Right lobe of liver (tissue), 4 donors: ENCODE results near the gene ADCY3.
A peak's percentile ranks its signal among the peaks of the same experiment; 100 is the strongest.

Experiments used
- POLR2A ChIP-seq: fragments of 450-650 bp; IDR thresholded peaks from one replicate; pipeline ENCODE4 v1.6.1; 2017; ENCODE audit warnings: antibody characterized with exemption, mild to moderate bottlenecking
- TF ChIP-seq, protein P1 (sequence below), 4 donors: fragments of 200-600 bp in 3 of 4; fragments of 450-650 bp in 1 of 4; IDR thresholded peaks; one replicate each; pipeline versions ENCODE4 v1.5.1 to v1.8.0; 2016 to 2022; ENCODE audit warnings: antibody characterized with exemption in 4 of 4, mild to moderate bottlenecking in 2 of 4
- donor health status: DM: no; HTN: no; CAD: no.
- donor health status: DM: no; HTN: no; CAD: no.
- donor health status: DM: no; HTN: yes; CAD: no.

GRCh38 chr2:24827321-24828237 lies 92.5 kb downstream of the ADCY3 start:
- TF ChIP-seq, protein P1, sequence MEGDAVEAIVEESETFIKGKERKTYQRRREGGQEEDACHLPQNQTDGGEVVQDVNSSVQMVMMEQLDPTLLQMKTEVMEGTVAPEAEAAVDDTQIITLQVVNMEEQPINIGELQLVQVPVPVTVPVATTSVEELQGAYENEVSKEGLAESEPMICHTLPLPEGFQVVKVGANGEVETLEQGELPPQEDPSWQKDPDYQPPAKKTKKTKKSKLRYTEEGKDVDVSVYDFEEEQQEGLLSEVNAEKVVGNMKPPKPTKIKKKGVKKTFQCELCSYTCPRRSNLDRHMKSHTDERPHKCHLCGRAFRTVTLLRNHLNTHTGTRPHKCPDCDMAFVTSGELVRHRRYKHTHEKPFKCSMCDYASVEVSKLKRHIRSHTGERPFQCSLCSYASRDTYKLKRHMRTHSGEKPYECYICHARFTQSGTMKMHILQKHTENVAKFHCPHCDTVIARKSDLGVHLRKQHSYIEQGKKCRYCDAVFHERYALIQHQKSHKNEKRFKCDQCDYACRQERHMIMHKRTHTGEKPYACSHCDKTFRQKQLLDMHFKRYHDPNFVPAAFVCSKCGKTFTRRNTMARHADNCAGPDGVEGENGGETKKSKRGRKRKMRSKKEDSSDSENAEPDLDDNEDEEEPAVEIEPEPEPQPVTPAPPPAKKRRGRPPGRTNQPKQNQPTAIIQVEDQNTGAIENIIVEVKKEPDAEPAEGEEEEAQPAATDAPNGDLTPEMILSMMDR (IDR thresholded peaks at IDR 0.05), result peak; percentile 85 to 95 (median 92)
- no peak for TF ChIP-seq POLR2A
